Endothelial cell of umbilical vein (primary cell): Measurements from ENCODE around the gene DLG1.

ENCODE experiments used
- CTCF ChIP-seq, 2 donors: IDR thresholded peaks; 1 replicate in 1 of 2; 2 replicates in 1 of 2; pipeline ENCODE4 v1.5.1; 2011; ENCODE audit warnings: low read length in 2 of 2, mild to moderate bottlenecking in 2 of 2, moderate library complexity in 2 of 2, control low read depth in 1 of 2, inconsistent platforms in 1 of 2, low read depth in 1 of 2; ENCODE audit not compliant: insufficient read depth in 1 of 2; ENCODE audit errors: extremely low read depth in 1 of 2
- EZH2 ChIP-seq: IDR thresholded peaks from 2 replicates; pipeline ENCODE4 v1.6.1; 2012; ENCODE audit warnings: borderline replicate concordance, low read depth, mild to moderate bottlenecking, moderate library complexity, low read length, inconsistent platforms; ENCODE audit not compliant: severe bottlenecking
- MAX ChIP-seq: IDR thresholded peaks from 2 replicates; pipeline ENCODE4 v1.6.1; 2011; ENCODE audit not compliant: insufficient read depth, insufficient read length
- MYC ChIP-seq: IDR thresholded peaks from one replicate; pipeline ENCODE4 v1.6.1; 2011; ENCODE audit warnings: mild to moderate bottlenecking, low read depth, low read length
- POLR2A ChIP-seq: IDR thresholded peaks from 2 replicates; pipeline ENCODE4 v1.6.1; 2012; ENCODE audit warnings: low read depth, mild to moderate bottlenecking, control low read depth, low read length
- POLR2AphosphoS5 ChIP-seq: IDR thresholded peaks from 2 replicates; pipeline ENCODE4 v1.6.1; 2012; ENCODE audit warnings: low read depth, mild to moderate bottlenecking, control low read depth, low read length, moderate library complexity; ENCODE audit not compliant: insufficient read depth

- no peak for TF ChIP-seq POLR2AphosphoS5
- no peak for TF ChIP-seq MAX
- TF ChIP-seq CTCF (IDR thresholded peaks at IDR 0.05; ENCODE audit: extremely low read depth in 1 of 2, insufficient read depth in 1 of 2, low read depth in 1 of 2, low read length in 2 of 2) = no peak
- no peak for TF ChIP-seq EZH2
- no peak for TF ChIP-seq MYC
- no peak for TF ChIP-seq POLR2A
Measured at GRCh38 chr3:197030379-197031314, 267.8 kb downstream of the DLG1 start.
